ENCODE results near the gene CYP4F8.

DNA sequence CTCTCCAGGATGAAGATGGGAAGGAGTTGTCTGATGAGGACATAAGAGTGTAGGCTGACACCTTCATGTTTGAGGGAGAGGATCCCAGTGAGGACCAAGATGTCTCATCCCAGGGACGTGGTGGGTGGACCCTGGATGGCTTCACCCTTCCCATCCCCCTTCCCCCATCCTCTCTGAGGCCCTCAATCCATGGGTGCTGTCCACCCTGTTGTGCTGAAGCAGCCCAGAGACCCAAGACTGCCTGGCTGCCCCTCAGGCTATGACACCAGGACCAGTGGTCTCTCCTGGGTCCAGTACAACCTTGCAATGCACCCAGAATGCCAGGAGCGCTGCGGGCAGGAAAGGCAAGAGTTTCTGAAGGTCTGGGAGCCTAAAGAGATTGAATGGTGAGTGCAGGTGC, 54.4 kb downstream of the CYP4F8 start:
- TF ChIP-seq CTCF (IDR thresholded peaks at IDR 0.05) (no peak), POLR2AphosphoS5 (IDR thresholded peaks at IDR 0.05) (no peak), POLR2A (IDR thresholded peaks at IDR 0.05) (no peak)

Data from upper lobe of left lung (tissue), 4 donors.